H9 (cell line): ENCODE measurements around the gene USB1. TPM values are rescaled to one million over a fixed set of nuclear protein-coding genes. Genes with fewer than 3 reads are reported as not detected.
A peak's percentile ranks its signal among the peaks of the same experiment; 100 is the strongest.

ENCODE experiments used
- DNase-seq: peaks from one replicate; pipeline ENCODE4 v3.0.0-alpha.2; 2017
- H2AFZ ChIP-seq: one replicate; pipeline ENCODE4 v1.6.1; 2013; ENCODE audit warnings: mild to moderate bottlenecking, low read length, control low read depth, moderate library complexity
- H2AK5ac ChIP-seq: 2 replicates; pipeline ENCODE4 v1.6.1; 2013; ENCODE audit warnings: low read length, control low read depth, mixed read lengths; ENCODE audit not compliant: insufficient read length
- H2BK120ac ChIP-seq: one replicate; pipeline ENCODE4 v1.6.1; 2013; ENCODE audit warnings: low read depth, mild to moderate bottlenecking, low read length, control low read depth, inconsistent platforms; ENCODE audit not compliant: poor library complexity, severe bottlenecking
- H2BK12ac ChIP-seq: 2 replicates; pipeline ENCODE4 v1.6.1; 2013; ENCODE audit warnings: low read length, control low read depth, mixed read lengths, low read depth; ENCODE audit not compliant: insufficient read length
- H2BK15ac ChIP-seq: 2 replicates; pipeline ENCODE4 v1.6.1; 2013; ENCODE audit warnings: low read depth, low read length, control low read depth
- H2BK20ac ChIP-seq: one replicate; pipeline ENCODE4 v1.6.1; 2013; ENCODE audit warnings: low read depth, mild to moderate bottlenecking, low read length, control low read depth, inconsistent platforms; ENCODE audit not compliant: poor library complexity, severe bottlenecking
- H2BK5ac ChIP-seq: 2 replicates; pipeline ENCODE4 v1.6.1; 2013; ENCODE audit warnings: low read length, control low read depth, mixed read lengths; ENCODE audit not compliant: insufficient read length
- H3K14ac ChIP-seq: 2 replicates; pipeline ENCODE4 v1.6.1; 2013; ENCODE audit warnings: low read length, control low read depth; ENCODE audit not compliant: insufficient read depth
- H3K18ac ChIP-seq: 2 replicates; pipeline ENCODE4 v1.6.1; 2013; ENCODE audit warnings: low read depth, mild to moderate bottlenecking, mixed read lengths, low read length, control low read depth; ENCODE audit not compliant: insufficient read length
- H3K23ac ChIP-seq: 2 replicates; pipeline ENCODE4 v1.6.1; 2013; ENCODE audit warnings: low read length, control low read depth, mixed read lengths, low read depth; ENCODE audit not compliant: insufficient read length
- H3K23me2 ChIP-seq: 2 replicates; pipeline ENCODE4 v1.6.1; 2013; ENCODE audit warnings: low read depth, mild to moderate bottlenecking, mixed read lengths, low read length, control low read depth; ENCODE audit not compliant: insufficient read length, poor library complexity, severe bottlenecking
- H3K27ac ChIP-seq: 2 replicates; pipeline ENCODE4 v1.5.1; 2013; ENCODE audit warnings: low read length, control low read depth, mixed read lengths, low read depth; ENCODE audit not compliant: insufficient read length
- H3K27me3 ChIP-seq: 2 replicates; pipeline ENCODE4 v1.6.1; 2013; ENCODE audit warnings: low read length, control low read depth, inconsistent platforms; ENCODE audit not compliant: insufficient read depth
- H3K4ac ChIP-seq: 2 replicates; pipeline ENCODE4 v1.6.1; 2013; ENCODE audit warnings: low read depth, mild to moderate bottlenecking, control low read depth, inconsistent platforms, low read length, moderate library complexity
- H3K4me1 ChIP-seq: 2 replicates; pipeline ENCODE4 v1.6.1; 2013; ENCODE audit warnings: low read length, control low read depth, inconsistent platforms; ENCODE audit not compliant: insufficient read depth
- H3K4me2 ChIP-seq: 2 replicates; pipeline ENCODE4 v1.6.1; 2013; ENCODE audit warnings: low read length, control low read depth, mixed read lengths; ENCODE audit not compliant: insufficient read length, insufficient read depth
- H3K56ac ChIP-seq: 2 replicates; pipeline ENCODE4 v1.6.1; 2013; ENCODE audit warnings: low read depth, mild to moderate bottlenecking, mixed read lengths, low read length, control low read depth; ENCODE audit not compliant: insufficient read length
- H3K79me1 ChIP-seq: 2 replicates; pipeline ENCODE4 v1.6.1; 2013; ENCODE audit warnings: low read depth, mild to moderate bottlenecking, moderate library complexity, low read length, control low read depth, inconsistent platforms; ENCODE audit not compliant: insufficient read depth, poor library complexity, severe bottlenecking
- H3K79me2 ChIP-seq: 2 replicates; pipeline ENCODE4 v1.6.1; 2013; ENCODE audit warnings: low read length, control low read depth, inconsistent platforms; ENCODE audit not compliant: insufficient read depth
- H3K9ac ChIP-seq: 2 replicates; pipeline ENCODE4 v1.6.1; 2013; ENCODE audit warnings: low read length, control low read depth, mixed read lengths; ENCODE audit not compliant: insufficient read length; ENCODE audit errors: extremely low read depth
- H3K9me3 ChIP-seq: one replicate; pipeline ENCODE4 v1.6.1; 2013; ENCODE audit warnings: low read depth, low read length, inconsistent platforms; ENCODE audit not compliant: control insufficient read depth
- H3T11ph ChIP-seq: one replicate; pipeline ENCODE4 v1.6.1; 2013; ENCODE audit warnings: mild to moderate bottlenecking, low read length, control low read depth, inconsistent platforms
- H4K20me1 ChIP-seq: one replicate; pipeline ENCODE4 v1.6.1; 2013; ENCODE audit not compliant: control insufficient read depth, insufficient read length, insufficient read depth
- H4K5ac ChIP-seq: 2 replicates; pipeline ENCODE4 v1.6.1; 2013; ENCODE audit warnings: low read depth, mild to moderate bottlenecking, mixed read lengths, low read length, control low read depth; ENCODE audit not compliant: insufficient read length
- H4K8ac ChIP-seq: replicated peaks from 2 replicates; pipeline ENCODE4 v1.6.1; 2013; ENCODE audit warnings: low read length, control low read depth, mixed read lengths, low read depth; ENCODE audit not compliant: insufficient read length
- H4K91ac ChIP-seq: 2 replicates; pipeline ENCODE4 v1.6.1; 2013; ENCODE audit warnings: low read depth, mild to moderate bottlenecking, moderate library complexity, mixed read lengths, low read length, control low read depth; ENCODE audit not compliant: insufficient read length
- H3K27ac Mint-ChIP-seq, 3 experiments: 2 replicates in 2 of 3; 3 replicates in 1 of 3; pipeline ENCODE4 v1.8.0; 2020 to 2021; ENCODE audit warnings: mixed read lengths in 3 of 3, mild to moderate bottlenecking in 1 of 3, moderate library complexity in 1 of 3
- H3K27me3 Mint-ChIP-seq: 2 replicates; pipeline ENCODE4 v1.8.0; 2021; ENCODE audit warnings: low read depth, mild to moderate bottlenecking, moderate library complexity, mixed read lengths
- H3K36me3 Mint-ChIP-seq, 3 experiments: 2 replicates in 2 of 3; 3 replicates in 1 of 3; pipeline ENCODE4 v1.8.0; 2020 to 2021; ENCODE audit warnings: low read depth in 3 of 3, mixed read lengths in 3 of 3; ENCODE audit not compliant: insufficient read depth in 1 of 3
- H3K4me1 Mint-ChIP-seq, 2 experiments: 2 replicates each; pipeline ENCODE4 v1.8.0; 2020; ENCODE audit warnings: mixed read lengths in 2 of 2
- H3K4me3 Mint-ChIP-seq, 2 experiments: 2 replicates in 1 of 2; 3 replicates in 1 of 2; pipeline ENCODE4 v1.8.0; 2020 to 2021; ENCODE audit warnings: mild to moderate bottlenecking in 2 of 2, mixed read lengths in 2 of 2, moderate library complexity in 1 of 2
- H3K9me3 Mint-ChIP-seq, 2 experiments: 2 replicates in 1 of 2; 3 replicates in 1 of 2; pipeline ENCODE4 v1.8.0; 2020; ENCODE audit warnings: mild to moderate bottlenecking in 2 of 2, mixed read lengths in 2 of 2, moderate library complexity in 1 of 2
- WGBS: extraction: QIAGEN DNeasy Blood & Tissue Kit; methylation state at CpG from one replicate; pipeline ENCODE4 v1.1.7; 2013; ENCODE audit warnings: missing lambda C conversion rate, low lambda C conversion rate, mixed read lengths; ENCODE audit not compliant: insufficient read length; ENCODE audit errors: extremely low coverage; 5-methylcytosine and 5-hydroxymethylcytosine counted together
- total RNA-seq: library from RNA; stranded (reverse); gene quantifications from 2 replicates; pipeline ENCODE4 v1.2.1, GENCODE V29; 2021
- TF ChIP-seq, protein P1 (sequence below): fragments of 200-600 bp; sonication (generic); conservative IDR thresholded peaks from 3 replicates; pipeline ENCODE4 v1.8.0; 2021; ENCODE audit warnings: antibody characterized with exemption, mild to moderate bottlenecking

USB1 gene
- total RNA-seq, 1 experiment from 2014 or later: 65.0 TPM

DNA sequence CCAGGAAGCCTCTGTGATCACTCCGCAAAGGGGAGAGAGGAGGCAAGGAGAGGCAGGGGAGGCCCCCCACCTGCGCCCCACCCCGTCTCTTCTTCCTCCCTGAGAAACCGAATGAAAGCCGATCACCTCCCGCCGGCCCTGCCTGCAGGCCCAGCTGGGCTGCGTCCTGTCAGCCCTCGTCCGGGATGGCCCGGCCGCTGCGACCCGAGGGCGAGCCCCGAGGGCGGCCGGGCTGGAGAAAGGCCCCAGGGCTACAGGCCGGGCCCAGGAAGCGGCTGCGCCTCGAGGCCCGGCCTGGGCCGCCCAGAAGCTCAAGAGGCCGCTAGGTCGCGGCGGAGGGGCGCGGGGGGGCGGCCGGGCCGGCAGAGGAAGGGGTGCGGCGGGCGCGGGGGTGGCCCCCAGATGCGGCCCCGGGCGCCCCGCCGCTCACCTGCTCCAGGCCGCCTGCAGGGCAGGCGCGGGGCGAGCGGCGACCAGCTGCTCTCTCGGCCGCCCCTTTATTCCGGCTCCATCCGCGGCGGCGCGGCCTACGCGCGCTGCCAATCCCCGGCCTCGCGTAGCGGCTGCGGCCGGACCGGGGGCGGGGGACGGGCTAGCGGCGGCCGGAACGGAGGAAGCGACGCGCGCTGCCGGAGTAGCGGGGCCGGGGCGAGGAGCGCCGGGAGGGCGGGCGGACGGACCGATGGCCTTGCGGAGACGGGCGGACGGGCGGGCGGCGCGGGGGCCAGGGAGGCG, 1.1 kb upstream of the USB1 start, which contains the start of gene ZNF319:
Gene ZNF319, minus strand, starts transcription at position 702 of the 735 bp plus-strand sequence. CDS start 2,407 bp downstream, outside the sequence.
- H3K27me3 ChIP-seq: no peaks in the 10 kb centered on the region
- peak within 1 kb of the TSS; percentile 18 for H3K18ac ChIP-seq
- no peak within 1 kb of the TSS for H3K56ac ChIP-seq
- H3K9ac ChIP-seq: peak within 1 kb of the TSS; percentile 26
- H3K4me1 ChIP-seq: peaks cover 2% of the 10 kb centered on the region; the same call in 1 of the 2 replicates
- no peak within 1 kb of the TSS for H2BK20ac ChIP-seq
- peaks cover 7 to 41% (median 33%) of the 10 kb centered on the region in 3 experiments; a peak in 6 of 7 replicates for H3K36me3 Mint-ChIP-seq
- no peak within 1 kb of the TSS for H3K23ac ChIP-seq
- H2BK15ac ChIP-seq: no peak within 1 kb of the TSS
- H3K9me3 Mint-ChIP-seq: no peaks in the 10 kb centered on the region; a peak in 1 of 5 replicates
- H2BK12ac ChIP-seq: no peak within 1 kb of the TSS
- peak within 1 kb of the TSS; percentile 66 to 94 (median 89); a peak in 4 of 7 replicates for H3K27ac Mint-ChIP-seq
- peak within 1 kb of the TSS; percentile 92 to 93 for H3K4me3 Mint-ChIP-seq
- DNase-seq: no peak
- no peak within 1 kb of the TSS for H2BK120ac ChIP-seq
- H2BK5ac ChIP-seq: no peak within 1 kb of the TSS
- WGBS: no CpG with 5 or more reads among the region's 95 CpGs
- H3K79me1 ChIP-seq: no peaks in the 10 kb centered on the region
- peak within 1 kb of the TSS; percentile 68 for H3K4me2 ChIP-seq
- H4K91ac ChIP-seq: no peak within 1 kb of the TSS
- H3T11ph ChIP-seq: no peak within 1 kb of the TSS
- H3K27ac ChIP-seq: no peak within 1 kb of the TSS
- H3K27me3 Mint-ChIP-seq: no peaks in the 10 kb centered on the region
- H4K8ac ChIP-seq: no peak within 1 kb of the TSS
- no peak within 1 kb of the TSS for H4K5ac ChIP-seq
- no peaks in the 10 kb centered on the region for H3K9me3 ChIP-seq
- H2AFZ ChIP-seq: no peak within 1 kb of the TSS
- no peak within 1 kb of the TSS for H2AK5ac ChIP-seq
- peak within 1 kb of the TSS; percentile 48 for H3K14ac ChIP-seq
- no peaks in the 10 kb centered on the region; the same call in 1 of the 2 replicates for H3K79me2 ChIP-seq
- no peaks in the 10 kb centered on the region for H4K20me1 ChIP-seq
- H3K23me2 ChIP-seq: peaks cover 8% of the 10 kb centered on the region
- H3K4ac ChIP-seq: no peak within 1 kb of the TSS
- TF ChIP-seq, protein P1, sequence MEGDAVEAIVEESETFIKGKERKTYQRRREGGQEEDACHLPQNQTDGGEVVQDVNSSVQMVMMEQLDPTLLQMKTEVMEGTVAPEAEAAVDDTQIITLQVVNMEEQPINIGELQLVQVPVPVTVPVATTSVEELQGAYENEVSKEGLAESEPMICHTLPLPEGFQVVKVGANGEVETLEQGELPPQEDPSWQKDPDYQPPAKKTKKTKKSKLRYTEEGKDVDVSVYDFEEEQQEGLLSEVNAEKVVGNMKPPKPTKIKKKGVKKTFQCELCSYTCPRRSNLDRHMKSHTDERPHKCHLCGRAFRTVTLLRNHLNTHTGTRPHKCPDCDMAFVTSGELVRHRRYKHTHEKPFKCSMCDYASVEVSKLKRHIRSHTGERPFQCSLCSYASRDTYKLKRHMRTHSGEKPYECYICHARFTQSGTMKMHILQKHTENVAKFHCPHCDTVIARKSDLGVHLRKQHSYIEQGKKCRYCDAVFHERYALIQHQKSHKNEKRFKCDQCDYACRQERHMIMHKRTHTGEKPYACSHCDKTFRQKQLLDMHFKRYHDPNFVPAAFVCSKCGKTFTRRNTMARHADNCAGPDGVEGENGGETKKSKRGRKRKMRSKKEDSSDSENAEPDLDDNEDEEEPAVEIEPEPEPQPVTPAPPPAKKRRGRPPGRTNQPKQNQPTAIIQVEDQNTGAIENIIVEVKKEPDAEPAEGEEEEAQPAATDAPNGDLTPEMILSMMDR: no peak
- H3K4me1 Mint-ChIP-seq: peaks cover 16 to 17% of the 10 kb centered on the region in 2 experiments
